HCT116 (cell line): ENCODE data around the gene CIC. TPM values are rescaled to one million over a fixed set of nuclear protein-coding genes. Genes with fewer than 3 reads are reported as not detected.

ENCODE experiments used
- ATAC-seq: fragments of 200-7000 bp; cut with Tn5 transposase; 2 replicates; pipeline ENCODE4 v1.9.1; 2020; ENCODE audit warnings: mild to moderate bottlenecking, moderate library complexity
- BruUV-seq: library from RNA; stranded (reverse); fragments of 400-500 nt; replicated peaks from 2 replicates; lab custom pipeline; 2021; lab: Mats Ljungman, UMichigan
- CTCF ChIA-PET: fragments of 300-600 bp; sonication (Branson Sonifier 250); formaldehyde crosslinking; loops from one replicate; lab custom pipeline; 2021; ENCODE audit warnings: antibody characterized with exemption; lab: Charles Lee
- POLR2A ChIA-PET: fragments of 300-600, 350-600 bp; sonication (Branson Sonifier 250); formaldehyde crosslinking; loops from one replicate; lab custom pipeline; 2021; ENCODE audit warnings: antibody characterized with exemption; lab: Charles Lee
- RAD21 ChIA-PET, 2 experiments: fragments of 300-600 bp; sonication (Branson Sonifier 250); formaldehyde crosslinking; loops; one replicate each; lab custom pipeline; 2023; ENCODE audit warnings: low total read pairs in 2 of 2; ENCODE audit not compliant: uncharacterized antibody in 2 of 2, unreplicated experiment in 2 of 2, low non-redundant PET in 1 of 2; lab: Charles Lee
- DNase-seq: peaks from one replicate; pipeline ENCODE4 v3.0.0-alpha.2; 2010; ENCODE audit warnings: low read depth, low spot score
- H2AFZ ChIP-seq: fragments of 200-600 bp; shearing (Covaris generic), sonication (generic); 2 replicates; pipeline ENCODE4 v1.6.1; 2017; ENCODE audit warnings: low read depth, mixed run types, mixed read lengths, antibody characterized with exemption, low read length; ENCODE audit not compliant: poor library complexity, severe bottlenecking
- H3K27ac ChIP-seq: 2 replicates; pipeline ENCODE4 v1.5.1; 2012; ENCODE audit warnings: low read depth, low read length
- H3K27me3 ChIP-seq: fragments of 200-600 bp; sonication (generic); 2 replicates; pipeline ENCODE4 v1.6.1; 2016; ENCODE audit warnings: mixed run types, low read length, mixed read lengths; ENCODE audit not compliant: insufficient read depth
- H3K36me3 ChIP-seq, 2 experiments: fragments of 200-500 bp in 1 of 2; fragments of 200-600 bp in 1 of 2; sonication (Bioruptor generic) in 1 of 2; sonication (generic) in 1 of 2; 2 replicates each; pipeline versions ENCODE4 v1.5.1 to v1.6.1; 2014 to 2016; ENCODE audit warnings: low read length in 2 of 2, inconsistent platforms in 1 of 2, mixed read lengths in 1 of 2, mixed run types in 1 of 2; ENCODE audit not compliant: insufficient read depth in 2 of 2, control insufficient read depth in 1 of 2
- H3K4me1 ChIP-seq, 2 experiments: fragments of 200-600 bp in 1 of 2; sonication (generic) in 1 of 2; 2 replicates each; pipeline versions ENCODE4 v1.5.1 to v1.6.1; 2012 to 2017; ENCODE audit warnings: low read length in 2 of 2, inconsistent platforms in 1 of 2, mild to moderate bottlenecking in 1 of 2, mixed read lengths in 1 of 2, mixed run types in 1 of 2, moderate library complexity in 1 of 2; ENCODE audit not compliant: insufficient read depth in 2 of 2, control insufficient read depth in 1 of 2
- H3K4me2 ChIP-seq: fragments of 200-600 bp; sonication (generic); 2 replicates; pipeline ENCODE4 v1.6.1; 2017; ENCODE audit warnings: mixed run types, low read length, mixed read lengths
- H3K4me3 ChIP-seq, 2 experiments: fragments of 200-600 bp in 1 of 2; sonication (generic) in 1 of 2; replicated peaks in 1 of 2; 2 replicates each; pipeline ENCODE4 v1.5.1; 2011 to 2016; ENCODE audit warnings: low read length in 2 of 2, control low read depth in 1 of 2, low read depth in 1 of 2, mild to moderate bottlenecking in 1 of 2, mixed read lengths in 1 of 2, mixed run types in 1 of 2
- H3K79me2 ChIP-seq: fragments of 200-600 bp; sonication (generic); 2 replicates; pipeline ENCODE4 v1.6.1; 2017; ENCODE audit warnings: mild to moderate bottlenecking, mixed run types, low read length, moderate library complexity, mixed read lengths; ENCODE audit not compliant: insufficient read depth
- H3K9ac ChIP-seq: fragments of 200-600 bp; sonication (generic); 2 replicates; pipeline ENCODE4 v1.6.1; 2016; ENCODE audit warnings: low read length, mixed read lengths
- H3K9me2 ChIP-seq: fragments of 200-600 bp; sonication (generic), shearing (Covaris generic); 2 replicates; pipeline ENCODE4 v1.6.1; 2017; ENCODE audit warnings: mixed run types, mild to moderate bottlenecking, moderate library complexity; ENCODE audit not compliant: insufficient read depth
- H3K9me3 ChIP-seq, 2 experiments: fragments of 200-500 bp in 1 of 2; fragments of 200-600 bp in 1 of 2; sonication (Bioruptor generic) in 1 of 2; sonication (generic) in 1 of 2; 2 replicates each; pipeline ENCODE4 v1.6.1; 2014 to 2017; ENCODE audit warnings: low read length in 2 of 2, mixed read lengths in 2 of 2, inconsistent platforms in 1 of 2, low read depth in 1 of 2, mild to moderate bottlenecking in 1 of 2, mixed run types in 1 of 2, moderate library complexity in 1 of 2; ENCODE audit not compliant: control insufficient read depth in 1 of 2, insufficient read depth in 1 of 2
- H4K20me1 ChIP-seq: fragments of 200-600 bp; sonication (generic), shearing (Covaris generic); 2 replicates; pipeline ENCODE4 v1.6.1; 2017; ENCODE audit warnings: mixed run types, mild to moderate bottlenecking, moderate library complexity; ENCODE audit not compliant: insufficient read depth
- CEBPB ChIP-seq: IDR thresholded peaks from 2 replicates; pipeline ENCODE4 v1.6.1; 2012; ENCODE audit warnings: low read depth
- EZH2 ChIP-seq: fragments of 200-600 bp; sonication (generic); IDR thresholded peaks from 2 replicates; pipeline ENCODE4 v1.6.1; 2017; ENCODE audit warnings: antibody characterized with exemption, mixed run types
- MAX ChIP-seq: IDR thresholded peaks from 2 replicates; pipeline ENCODE4 v1.6.1; 2012
- POLR2AphosphoS5 ChIP-seq: IDR thresholded peaks from 2 replicates; pipeline ENCODE4 v1.6.1; 2011; ENCODE audit warnings: mild to moderate bottlenecking, low read depth, low read length, moderate library complexity
- TCF7L2 ChIP-seq: IDR thresholded peaks from 2 replicates; pipeline ENCODE4 v1.7.0; 2011; ENCODE audit warnings: borderline replicate concordance, inconsistent platforms; ENCODE audit not compliant: insufficient read depth, insufficient read length; ENCODE audit errors: extremely low read depth
- intact Hi-C: fragments of 100-400 bp; cut with micrococcal nuclease; formaldehyde crosslinking; loops from 2 replicates; pipeline ENCODE4 v1.10.0; 2022
- total RNA-seq: library from RNA; stranded (reverse); gene quantifications from one replicate; pipeline ENCODE4 v1.2.1, GENCODE V29; 2021; ENCODE audit not compliant: unreplicated experiment
- TF ChIP-seq, protein P1 (sequence below): IDR thresholded peaks from 2 replicates; pipeline ENCODE4 v1.6.1; 2011; ENCODE audit warnings: mild to moderate bottlenecking, low read length, moderate library complexity; ENCODE audit not compliant: insufficient replicate concordance; ENCODE audit errors: extremely low read depth

Gene CIC
- total RNA-seq, 1 experiment from 2014 or later, result 52.0 TPM

DNA sequence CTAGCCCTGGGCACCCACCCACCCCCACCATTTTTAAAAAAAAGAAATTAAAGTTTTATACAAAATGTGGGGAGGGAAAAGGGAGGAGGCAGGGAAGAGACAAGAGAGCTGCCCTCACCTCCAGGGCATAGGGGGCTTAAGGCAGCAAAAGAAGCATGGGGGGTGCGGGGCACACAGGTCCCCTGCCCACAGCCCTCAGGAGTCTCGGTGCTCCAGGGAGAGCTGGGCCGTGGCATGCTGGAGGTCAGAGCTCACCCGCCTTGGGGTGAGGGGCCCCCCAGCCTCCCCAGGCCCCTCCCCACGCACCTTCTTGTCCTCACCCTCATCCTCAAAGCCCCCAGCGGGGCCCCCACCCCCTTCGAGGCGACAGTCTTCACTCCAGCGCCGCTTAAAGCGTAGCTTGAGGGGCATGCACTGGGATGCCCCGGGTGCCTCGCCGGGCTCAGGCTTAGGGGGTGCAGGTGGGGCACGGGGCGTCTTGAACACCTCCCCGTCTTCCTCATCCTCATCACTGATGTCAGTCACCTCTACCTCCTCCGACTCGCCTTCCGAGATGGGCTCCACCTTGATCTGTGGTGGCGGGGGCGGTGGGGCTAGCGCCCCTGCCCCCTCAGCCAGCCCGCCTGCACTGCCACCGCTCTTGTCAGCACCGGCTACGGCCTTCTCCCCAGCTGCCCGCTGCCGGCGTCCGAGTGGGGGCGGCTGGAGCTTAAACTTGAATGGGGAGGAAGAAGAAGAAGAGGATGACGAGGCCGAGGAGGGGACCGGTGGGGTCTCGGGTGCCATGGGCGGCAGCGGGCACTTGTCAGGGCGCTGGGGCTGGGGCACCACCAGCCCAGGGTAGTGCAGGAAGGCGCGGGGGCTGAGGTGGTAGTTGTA, 20.5 kb upstream of the CIC start:
- Histone ChIP-seq H3K79me2 (peaks cover 43% of the 10 kb centered on the region), H3K9me3 (no peaks in the 10 kb centered on the region), H3K9me2 (no peaks in the 10 kb centered on the region), H2AFZ (no peak overlapping the region), H3K27ac (no peak overlapping the region; the same call in 1 of the 2 replicates), H3K36me3 (peaks cover 0 to 7% of the 10 kb centered on the region in 2 experiments; a peak in 2 of 4 replicates), H3K27me3 (no peaks in the 10 kb centered on the region), H4K20me1 (peaks cover 3% of the 10 kb centered on the region; the same call in 1 of the 2 replicates), H3K4me2 (no peak overlapping the region), H3K4me3 (no peak overlapping the region), H3K4me1 (peaks cover 26 to 51% of the 10 kb centered on the region in 2 experiments), H3K9ac (no peak overlapping the region)
- no TSS peak for BruUV-seq
- ATAC-seq (no peak), DNase-seq (no peak)
- CTCF ChIA-PET, result no interaction called here
- POLR2A ChIA-PET, result interaction anchor here (0.7 kb wide), 1 partner anchor 22 kb away, joined by 3 read pairs; no protein-coding TSS in a partner anchor
- no peak for TF ChIP-seq MAX
- 0 out of 2 replicates have a peak, but pooled peaks have one; percentile 16 for TF ChIP-seq POLR2AphosphoS5
- TF ChIP-seq EZH2, result no peak
- RAD21 ChIA-PET, result interaction anchor here in 1 of 2 experiments (0.6 kb wide), 1 partner anchor 30 kb away, joined by 5 read pairs; no protein-coding TSS in a partner anchor
- intact Hi-C loops, result no loop called here

DNA sequence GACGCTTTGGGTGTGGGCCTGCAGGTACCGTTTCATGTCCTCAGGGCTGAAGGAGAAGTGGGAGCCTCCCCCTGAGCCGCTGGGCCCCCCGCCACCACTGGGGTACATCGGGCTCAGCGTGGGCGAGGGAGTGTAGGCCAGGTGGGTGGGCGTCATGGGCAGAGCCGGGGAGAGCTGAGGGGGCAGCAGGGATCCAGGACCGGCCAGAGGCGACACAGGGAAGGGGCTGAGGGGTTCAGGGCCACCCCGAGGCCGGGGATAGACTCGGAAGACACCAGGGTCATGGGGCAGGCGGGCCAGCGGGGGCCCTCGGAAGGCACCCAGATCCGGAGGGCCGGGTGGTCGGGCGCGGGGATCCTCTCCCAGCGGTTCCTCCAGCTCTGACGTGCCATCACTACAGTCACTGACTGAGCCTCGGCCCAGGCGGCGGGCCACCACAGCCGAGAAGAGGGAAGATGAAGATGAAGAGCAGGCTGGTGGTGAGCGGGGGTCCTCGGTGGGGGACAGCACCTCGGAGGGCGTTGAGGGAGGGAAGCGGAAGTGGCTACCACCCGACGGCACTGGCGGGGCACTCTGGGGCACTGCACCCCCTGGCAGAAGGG, 19.8 kb upstream of the CIC start:
- no peak for ATAC-seq
- H3K9ac ChIP-seq, result no peak overlapping the region
- no peak overlapping the region for H2AFZ ChIP-seq
- no peaks in the 10 kb centered on the region for H3K9me2 ChIP-seq
- ChIA-PET RAD21 (no interaction called here), CTCF (no interaction called here), POLR2A (interaction anchor here (0.6 to 0.8 kb wide), 3 partner anchors 13 to 30 kb away, joined by 3 to 4 read pairs (median 3); no protein-coding TSS in a partner anchor)
- H3K4me3 ChIP-seq, result no peak overlapping the region
- BruUV-seq, result no TSS peak
- DNase-seq, result no peak
- H4K20me1 ChIP-seq, result peaks cover 3% of the 10 kb centered on the region; the same call in 1 of the 2 replicates
- intact Hi-C loops, result no loop called here
- H3K79me2 ChIP-seq, result peaks cover 47% of the 10 kb centered on the region
- no peak overlapping the region for H3K4me2 ChIP-seq
- H3K4me1 ChIP-seq, result peaks cover 26 to 51% of the 10 kb centered on the region in 2 experiments
- peaks cover 0 to 7% of the 10 kb centered on the region in 2 experiments; a peak in 2 of 4 replicates for H3K36me3 ChIP-seq
- no peaks in the 10 kb centered on the region for H3K9me3 ChIP-seq
- H3K27ac ChIP-seq, result no peak overlapping the region; the same call in 1 of the 2 replicates
- TF ChIP-seq, protein P1, sequence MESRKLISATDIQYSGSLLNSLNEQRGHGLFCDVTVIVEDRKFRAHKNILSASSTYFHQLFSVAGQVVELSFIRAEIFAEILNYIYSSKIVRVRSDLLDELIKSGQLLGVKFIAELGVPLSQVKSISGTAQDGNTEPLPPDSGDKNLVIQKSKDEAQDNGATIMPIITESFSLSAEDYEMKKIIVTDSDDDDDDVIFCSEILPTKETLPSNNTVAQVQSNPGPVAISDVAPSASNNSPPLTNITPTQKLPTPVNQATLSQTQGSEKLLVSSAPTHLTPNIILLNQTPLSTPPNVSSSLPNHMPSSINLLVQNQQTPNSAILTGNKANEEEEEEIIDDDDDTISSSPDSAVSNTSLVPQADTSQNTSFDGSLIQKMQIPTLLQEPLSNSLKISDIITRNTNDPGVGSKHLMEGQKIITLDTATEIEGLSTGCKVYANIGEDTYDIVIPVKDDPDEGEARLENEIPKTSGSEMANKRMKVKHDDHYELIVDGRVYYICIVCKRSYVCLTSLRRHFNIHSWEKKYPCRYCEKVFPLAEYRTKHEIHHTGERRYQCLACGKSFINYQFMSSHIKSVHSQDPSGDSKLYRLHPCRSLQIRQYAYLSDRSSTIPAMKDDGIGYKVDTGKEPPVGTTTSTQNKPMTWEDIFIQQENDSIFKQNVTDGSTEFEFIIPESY, result no peak
- TF ChIP-seq CEBPB, result no peak
- no peak for TF ChIP-seq TCF7L2
- TF ChIP-seq, all 23 proteins: peak for 0
- no peaks in the 10 kb centered on the region for H3K27me3 ChIP-seq
